PFSK-1 (cell line): ENCODE data around the gene LILRB5.
"Not testable (repeated sequence)": the region's sequence is repeated elsewhere in the genome, so short reads cannot be mapped to it uniquely, and the experiment has no call there.

Experiments
- FOXP2 ChIP-seq: optimal IDR thresholded peaks from 2 replicates; pipeline ENCODE3; 2011; ENCODE audit warnings: borderline replicate concordance, control low read depth, inconsistent platforms; ENCODE audit not compliant: insufficient read depth; ENCODE audit errors: extremely low read length, extremely low read depth
- POLR2AphosphoS5 ChIP-seq: IDR thresholded peaks from 2 replicates; pipeline ENCODE4 v1.6.1; 2012; ENCODE audit warnings: low read depth, mild to moderate bottlenecking, control low read depth, low read length, moderate library complexity
- REST ChIP-seq, 2 experiments: IDR thresholded peaks; 2 replicates each; pipeline versions ENCODE4 v1.6.1 to v1.8.0; 2011 to 2012; ENCODE audit warnings: low read depth in 2 of 2, low read length in 2 of 2, control low read depth in 1 of 2, inconsistent platforms in 1 of 2, mild to moderate bottlenecking in 1 of 2, moderate library complexity in 1 of 2; ENCODE audit not compliant: insufficient read depth in 1 of 2
- SIN3A ChIP-seq: IDR thresholded peaks from 2 replicates; pipeline ENCODE4 v1.6.1; 2012; ENCODE audit warnings: mild to moderate bottlenecking, low read length, moderate library complexity, borderline replicate concordance; ENCODE audit not compliant: insufficient read depth
- TAF1 ChIP-seq: IDR thresholded peaks from 2 replicates; pipeline ENCODE4 v1.6.1; 2012; ENCODE audit warnings: low read length, control low read depth, borderline replicate concordance; ENCODE audit not compliant: insufficient read depth

The LILRB5 gene

GRCh38 chr19:54245936-54246335 is 11.1 kb downstream of the LILRB5 start:
- TF ChIP-seq FOXP2 (no peak), SIN3A (no peak), REST (IDR thresholded peaks at IDR 0.05; ENCODE audit: insufficient read depth in 1 of 2, low read depth in 2 of 2, low read length in 2 of 2) (no peak), TAF1 (no peak), POLR2AphosphoS5 (no peak)

GRCh38 chr19:54242646-54243045 is 14.4 kb downstream of the LILRB5 start, which contains the start of gene LILRA6:
Gene LILRA6 (minus strand): TSS chr19:54242790.
- TF ChIP-seq FOXP2, TAF1, POLR2AphosphoS5: not testable (repeated sequence)

- TF ChIP-seq FOXP2, result no peak
- TF ChIP-seq REST (IDR thresholded peaks at IDR 0.05; ENCODE audit: insufficient read depth in 1 of 2, low read depth in 2 of 2, low read length in 2 of 2), result no peak
- no peak for TF ChIP-seq SIN3A
- no peak for TF ChIP-seq POLR2AphosphoS5
- TF ChIP-seq TAF1, result no peak
Measured at GRCh38 chr19:54233941-54234340, 23.1 kb downstream of the LILRB5 start.

GRCh38 chr19:54231077-54231931 is 25.8 kb downstream of the LILRB5 start:
- TF ChIP-seq FOXP2 (peak; percentile 88), TAF1 (no peak)

- no peak for TF ChIP-seq REST (IDR thresholded peaks at IDR 0.05; ENCODE audit: insufficient read depth in 1 of 2, low read depth in 2 of 2, low read length in 2 of 2)
- TF ChIP-seq POLR2AphosphoS5, result no peak
- TF ChIP-seq SIN3A, result no peak
- no peak for TF ChIP-seq TAF1
- TF ChIP-seq FOXP2, result no peak
Measured at GRCh38 chr19:54230031-54230430, 27.0 kb downstream of the LILRB5 start.

- TF ChIP-seq FOXP2, result no peak
Measured at GRCh38 chr19:54229146-54229545, 27.9 kb downstream of the LILRB5 start.
